ENCODE results near the gene WDR12.
"Not testable (repeated sequence)": the region's sequence is repeated elsewhere in the genome, so short reads cannot be mapped to it uniquely, and the experiment has no call there.

The WDR12 gene

GRCh38 chr2:202911512-202912341 is at the start of gene WDR12, which contains the start of gene CARF:
TSS of gene WDR12 (minus strand) at chr2:202911673. CDS start at chr2:202911476, 197 bp downstream.
TSS of gene CARF (plus strand) at chr2:202912275. CDS start at chr2:202941903, 29,628 bp downstream.
- peak within 1 kb of the TSS; percentile 67 to 80 for H3K27ac ChIP-seq
- DNase-seq = peak; percentile 92 to 95
- peaks cover 0 to 24% (median 8%) of the 10 kb centered on the region in 4 donors for H3K4me1 ChIP-seq
- intact Hi-C loops (cut with DNase I; ENCODE audit: low total_unique reads) = no loop called here
- no peaks in the 10 kb centered on the region for H3K36me3 ChIP-seq
- no peaks in the 10 kb centered on the region for H3K9me3 ChIP-seq
- peak within 1 kb of the TSS; percentile 61 to 76 for H3K4me3 ChIP-seq
- peak in 1 of 2 experiments; percentile 17 for TF ChIP-seq CTCF (IDR thresholded peaks at IDR 0.05)
- H3K27me3 ChIP-seq = no peaks in the 10 kb centered on the region

- TF ChIP-seq CTCF (IDR thresholded peaks at IDR 0.05) = no peak
- DNase-seq = no peak
- intact Hi-C loops (cut with DNase I; ENCODE audit: low total_unique reads) = no loop called here
- Histone ChIP-seq H3K4me1 (no peaks in the 10 kb centered on the region), H3K9me3 (no peaks in the 10 kb centered on the region), H3K36me3 (peaks cover 10 to 60% (median 16%) of the 10 kb centered on the region in 3 donors), H3K27ac (no peak overlapping the region), H3K27me3 (no peaks in the 10 kb centered on the region), H3K4me3 (no peak overlapping the region)
Measured at GRCh38 chr2:202960524-202960923, 49.1 kb upstream of the WDR12 start.

GRCh38 chr2:202950592-202950991 is 39.1 kb upstream of the WDR12 start:
- H3K9me3 ChIP-seq = peaks cover 0 to 11% (median 0%) of the 10 kb centered on the region in 3 donors
- no peak for DNase-seq
- H3K27ac ChIP-seq = no peak overlapping the region
- H3K36me3 ChIP-seq = peaks cover 9 to 27% (median 16%) of the 10 kb centered on the region in 3 donors
- TF ChIP-seq CTCF (IDR thresholded peaks at IDR 0.05) = no peak
- H3K4me3 ChIP-seq = no peak overlapping the region
- H3K27me3 ChIP-seq = no peaks in the 10 kb centered on the region
- intact Hi-C loops (cut with DNase I; ENCODE audit: low total_unique reads) = no loop called here
- H3K4me1 ChIP-seq = no peaks in the 10 kb centered on the region

- intact Hi-C loops (cut with DNase I; ENCODE audit: low total_unique reads); H3K27ac ChIP-seq; H3K4me3 ChIP-seq; DNase-seq; H3K4me1 ChIP-seq; H3K27me3 ChIP-seq: not testable (repeated sequence)
- Histone ChIP-seq H3K36me3 (peaks cover 17 to 28% (median 26%) of the 10 kb centered on the region in 3 donors), H3K9me3 (peaks cover 0 to 11% (median 0%) of the 10 kb centered on the region in 3 donors)
Measured at GRCh38 chr2:202949333-202949732, 37.9 kb upstream of the WDR12 start.

GRCh38 chr2:202945497-202945896 is 34.0 kb upstream of the WDR12 start:
- Histone ChIP-seq H3K27ac (no peak overlapping the region), H3K4me3 (no peak overlapping the region), H3K9me3 (peaks cover 0 to 11% (median 0%) of the 10 kb centered on the region in 3 donors), H3K27me3 (no peaks in the 10 kb centered on the region), H3K4me1 (no peaks in the 10 kb centered on the region), H3K36me3 (peaks cover 30 to 33% (median 32%) of the 10 kb centered on the region in 3 donors)
- TF ChIP-seq CTCF (IDR thresholded peaks at IDR 0.05) = no peak
- no peak for DNase-seq
- intact Hi-C loops (cut with DNase I; ENCODE audit: low total_unique reads) = no loop called here

GRCh38 chr2:202944816-202945215 is 33.3 kb upstream of the WDR12 start:
- H3K4me1 ChIP-seq = no peaks in the 10 kb centered on the region
- no peaks in the 10 kb centered on the region for H3K27me3 ChIP-seq
- no peak overlapping the region for H3K4me3 ChIP-seq
- no peak overlapping the region for H3K27ac ChIP-seq
- H3K36me3 ChIP-seq = peaks cover 30 to 36% (median 34%) of the 10 kb centered on the region in 3 donors
- intact Hi-C loops (cut with DNase I; ENCODE audit: low total_unique reads) = no loop called here
- no peak for DNase-seq
- H3K9me3 ChIP-seq = peaks cover 0 to 11% (median 0%) of the 10 kb centered on the region in 3 donors
- no peak for TF ChIP-seq CTCF (IDR thresholded peaks at IDR 0.05)
